HepG2 (cell line): ENCODE results near the gene RNH1. TPM values are rescaled to one million over a fixed set of nuclear protein-coding genes. Genes with fewer than 3 reads are reported as not detected.

Experiments used
- DZIP1 ChIP-seq: sonication (generic); formaldehyde crosslinking; IDR thresholded peaks from 2 replicates; pipeline ENCODE4 v1.5.0; 2020; ENCODE audit warnings: mild to moderate bottlenecking, missing genetic modification reagents
- FOXO4 ChIP-seq: sonication (generic); formaldehyde crosslinking; conservative IDR thresholded peaks from 2 replicates; pipeline ENCODE4 v1.8.1; 2023; ENCODE audit warnings: missing genetic modification reagents
- HNF1B ChIP-seq: sonication (generic); formaldehyde crosslinking; IDR thresholded peaks from 2 replicates; pipeline ENCODE4 v1.5.1; 2020; ENCODE audit warnings: mild to moderate bottlenecking, moderate library complexity, missing genetic modification reagents
- HNRNPK ChIP-seq: fragments of 200-400 bp; formaldehyde crosslinking; IDR thresholded peaks from 2 replicates; pipeline ENCODE4 v1.6.1; 2018; ENCODE audit warnings: low read length, low read depth, moderate library complexity, mild to moderate bottlenecking; ENCODE audit not compliant: poor library complexity, severe bottlenecking
- NCOA2 ChIP-seq: sonication (generic); formaldehyde crosslinking; IDR thresholded peaks from 2 replicates; pipeline ENCODE4 v1.8.0; 2022; ENCODE audit warnings: inconsistent platforms
- PHF5A ChIP-seq: IDR thresholded peaks from one replicate; pipeline ENCODE4 v1.6.1; 2018; ENCODE audit warnings: low read depth, missing genetic modification reagents; ENCODE audit not compliant: unreplicated experiment
- POGK ChIP-seq: sonication (generic); formaldehyde crosslinking; conservative IDR thresholded peaks from 2 replicates; pipeline ENCODE4 v1.8.0; 2022; ENCODE audit warnings: mild to moderate bottlenecking, moderate library complexity, missing genetic modification reagents
- RNF219 ChIP-seq: sonication (generic); formaldehyde crosslinking; IDR thresholded peaks from 2 replicates; pipeline ENCODE4 v1.5.0; 2020; ENCODE audit warnings: mild to moderate bottlenecking, missing genetic modification reagents
- SALL1 ChIP-seq: sonication (generic); formaldehyde crosslinking; IDR thresholded peaks from 2 replicates; pipeline ENCODE4 v1.8.0; 2022; ENCODE audit warnings: mild to moderate bottlenecking, missing genetic modification reagents
- SALL2 ChIP-seq: sonication (generic); formaldehyde crosslinking; IDR thresholded peaks from 2 replicates; pipeline ENCODE4 v1.8.1; 2023; ENCODE audit warnings: mild to moderate bottlenecking, missing genetic modification reagents, inconsistent platforms
- SIX1 ChIP-seq: sonication (generic); formaldehyde crosslinking; IDR thresholded peaks from 2 replicates; pipeline ENCODE4 v1.4.0; 2020; ENCODE audit warnings: missing genetic modification reagents, borderline replicate concordance
- SRY ChIP-seq: sonication (generic); formaldehyde crosslinking; IDR thresholded peaks from 2 replicates; pipeline ENCODE4 v1.8.0; 2022; ENCODE audit warnings: mild to moderate bottlenecking, missing genetic modification reagents
- TBX3 ChIP-seq: fragments of 450-650 bp; IDR thresholded peaks from 2 replicates; pipeline ENCODE4 v1.6.1; 2017; ENCODE audit warnings: antibody characterized with exemption, mild to moderate bottlenecking, inconsistent platforms, borderline replicate concordance
- ZNF143 ChIP-seq: sonication (generic); formaldehyde crosslinking; IDR thresholded peaks from 2 replicates; pipeline ENCODE4 v1.4.0; 2020; ENCODE audit warnings: missing genetic modification reagents
- ZNF335 ChIP-seq: sonication (generic); formaldehyde crosslinking; IDR thresholded peaks from 2 replicates; pipeline ENCODE4 v1.4.0; 2020; ENCODE audit warnings: missing genetic modification reagents
- ZNF446 ChIP-seq: sonication (generic); formaldehyde crosslinking; IDR thresholded peaks from 2 replicates; pipeline ENCODE4 v1.5.0; 2020; ENCODE audit warnings: mild to moderate bottlenecking, missing genetic modification reagents
- ZNF883 ChIP-seq: sonication (generic); formaldehyde crosslinking; IDR thresholded peaks from 2 replicates; pipeline ENCODE4 v1.5.1; 2020; ENCODE audit warnings: mild to moderate bottlenecking, missing genetic modification reagents; ENCODE audit errors: not compliant biosample characterization
- polyA plus RNA-seq, 8 experiments: library from polyadenylated mRNA; depleted of rRNA in 3 of 8; stranded (reverse) in 7 of 8; unstranded in 1 of 8; fragments of >200 nt; fragmentation: Illumina TruSeq in 4 of 8; extraction: Trizol in 4 of 8; gene quantifications; 2 replicates each; pipeline versions ENCODE4 v1.2.1 to v1.2.3, GENCODE V29; 2011 to 2016; ENCODE audit warnings: low read depth in 4 of 8, missing spikeins in 1 of 8, mixed read lengths in 1 of 8; ENCODE audit not compliant: insufficient read depth in 1 of 8
- total RNA-seq, 5 experiments: library from RNA; depleted of rRNA; stranded (reverse); fragments of >200 nt; fragmentation: Illumina TruSeq; extraction: Trizol; gene quantifications; 2 replicates each; pipeline ENCODE4 v1.2.3, GENCODE V29; 2016; ENCODE audit warnings: low read depth in 1 of 5

The RNH1 gene
- total and polyA plus RNA-seq, 2 of the 13 experiments (the other 11 are each of a cell fraction or from before 2014, with no cell fraction given), result 36.0 to 74.1 TPM

- TF ChIP-seq NCOA2 (CRISPR knock-in tag), result peak; percentile 59; the same call in 1 of the 2 replicates
- TF ChIP-seq DZIP1 (CRISPR knock-in tag), result peak; percentile 85; the same call in 1 of the 2 replicates
- peak; percentile 90 for TF ChIP-seq SALL2 (CRISPR knock-in tag)
- peak; percentile 21 for TF ChIP-seq ZNF883 (CRISPR knock-in tag)
- peak; percentile 74; the same call in 1 of the 2 replicates for TF ChIP-seq ZNF335 (CRISPR knock-in tag)
- TF ChIP-seq HNF1B (CRISPR knock-in tag), result peak; percentile 15; the same call in 1 of the 2 replicates
- 0 out of 2 replicates have a peak, but pooled peaks have one; percentile 41 for TF ChIP-seq FOXO4 (CRISPR knock-in tag)
- TF ChIP-seq PHF5A, result peak; percentile 46
- TF ChIP-seq POGK (CRISPR knock-in tag), result peak; percentile 55; the same call in 1 of the 2 replicates
- TF ChIP-seq ZNF143 (CRISPR knock-in tag), result peak; percentile 98
- TF ChIP-seq SIX1 (CRISPR knock-in tag), result no peak
- peak; percentile 87; the same call in 1 of the 2 replicates for TF ChIP-seq ZNF446 (CRISPR knock-in tag)
- no peak for TF ChIP-seq RNF219
- TF ChIP-seq SALL1, result peak; percentile 73; the same call in 1 of the 2 replicates
- TF ChIP-seq SRY, result peak; percentile 63; the same call in 1 of the 2 replicates
- TF ChIP-seq TBX3, result no peak
- TF ChIP-seq HNRNPK, result peak; percentile 69
Measured at GRCh38 chr11:449889-450808, 56.9 kb downstream of the RNH1 start, which contains the start of gene PTDSS2 (continued).
